Nucleus accumbens (tissue), 56 donors: ENCODE data around the gene USH2A.

Source experiments
- DNase-seq, 56 donors: peaks; one replicate each; lab custom pipeline; 2025; lab: John Stamatoyannopoulos, UW

The USH2A gene

GRCh38 chr1:215617979-215618378 lies 805.3 kb downstream of the USH2A start:
- DNase-seq: no peak

- no peak for DNase-seq
Measured at GRCh38 chr1:215612391-215612790, 810.9 kb downstream of the USH2A start.

DNA sequence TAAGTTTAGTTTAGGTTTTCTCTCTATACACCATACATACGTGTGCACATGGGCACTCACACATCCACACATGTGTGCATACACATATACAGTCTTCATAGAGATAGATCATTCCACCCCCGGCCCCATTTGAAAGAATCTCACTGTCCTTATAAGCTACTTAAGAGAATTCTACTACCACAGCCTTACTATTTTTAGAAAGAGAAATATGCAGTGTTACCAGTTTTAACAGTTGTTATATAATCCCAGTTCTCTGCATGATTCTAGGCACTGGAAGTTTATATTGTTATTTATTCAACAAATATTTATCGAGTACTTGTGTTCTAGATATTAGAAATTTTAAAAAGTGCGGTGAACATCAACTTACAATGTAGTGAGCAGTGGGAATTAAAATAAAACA lies 814.6 kb downstream of the USH2A start:
- no peak for DNase-seq

- DNase-seq: no peak
Measured at GRCh38 chr1:215607412-215607811, 815.8 kb downstream of the USH2A start.

DNA sequence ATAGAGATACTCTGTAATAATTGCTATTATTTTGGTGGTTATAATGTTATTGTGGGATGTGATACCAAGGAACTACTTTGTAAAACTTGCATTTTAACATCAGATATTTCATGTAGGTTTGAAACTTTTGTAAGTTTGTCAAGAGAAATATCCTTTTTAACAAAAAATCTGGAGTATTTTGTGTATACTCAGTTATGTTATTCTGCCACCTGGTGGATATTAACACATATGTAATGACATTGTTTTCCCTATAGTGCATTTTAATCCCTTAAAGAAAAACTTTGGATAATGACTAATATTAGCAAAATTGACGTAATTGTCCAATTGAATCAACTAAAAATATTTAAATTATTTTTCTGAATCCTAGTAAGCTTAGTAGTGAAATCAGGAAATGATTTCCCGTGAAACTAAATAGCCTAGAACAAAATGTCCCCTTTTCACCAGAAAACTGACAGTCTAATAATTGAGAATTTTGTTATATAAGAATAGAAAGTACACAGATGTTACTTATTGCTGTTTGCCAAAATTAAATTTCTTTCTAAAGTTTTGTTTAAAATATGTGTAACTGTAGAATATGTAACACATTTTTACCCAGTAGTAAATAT lies 816.6 kb downstream of the USH2A start:
- no peak for DNase-seq

DNA sequence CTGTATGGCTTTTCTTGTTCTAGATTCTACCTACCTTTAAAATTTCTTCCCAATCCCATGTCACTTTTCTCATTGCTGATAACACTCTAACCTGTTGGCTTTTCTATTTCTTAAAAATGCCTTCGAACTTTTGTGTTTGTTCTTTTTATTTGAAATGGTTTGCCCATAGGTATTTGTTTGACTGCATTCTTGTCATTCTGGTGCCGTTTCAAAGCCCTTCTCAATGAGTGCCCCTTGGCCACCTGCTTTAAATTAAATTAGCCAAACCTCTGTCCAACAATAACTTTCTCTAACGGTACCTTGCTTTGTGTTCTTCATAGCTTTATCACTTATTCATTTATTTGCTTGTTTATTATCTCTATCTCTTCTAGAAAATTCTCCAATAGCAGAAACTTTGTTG lies 817.2 kb downstream of the USH2A start:
- DNase-seq: no peak

GRCh38 chr1:215605011-215605621 lies 818.1 kb downstream of the USH2A start:
- no peak for DNase-seq

DNA sequence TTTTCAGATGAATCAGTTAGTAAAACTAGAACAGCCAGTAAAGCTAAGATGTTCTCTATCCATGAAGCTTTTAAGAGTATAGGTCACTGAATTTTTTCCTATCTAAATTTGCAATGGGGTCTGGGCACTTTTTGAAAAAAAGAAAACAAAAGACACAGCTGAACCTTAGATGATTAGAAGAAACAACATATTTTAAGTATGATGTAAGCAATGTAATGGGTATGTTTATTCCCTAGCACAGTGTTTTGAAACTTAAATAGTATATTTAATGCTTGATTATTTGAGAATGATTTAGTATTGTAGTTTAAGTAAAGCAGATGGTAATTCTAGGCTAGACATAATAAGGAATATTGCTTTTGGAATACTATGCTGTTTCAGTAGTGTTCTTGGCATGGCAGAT lies 819.9 kb downstream of the USH2A start:
- no peak for DNase-seq

GRCh38 chr1:215601276-215601675 lies 822.0 kb downstream of the USH2A start:
- no peak for DNase-seq

GRCh38 chr1:215600867-215601266 lies 822.4 kb downstream of the USH2A start:
- DNase-seq: no peak

DNA sequence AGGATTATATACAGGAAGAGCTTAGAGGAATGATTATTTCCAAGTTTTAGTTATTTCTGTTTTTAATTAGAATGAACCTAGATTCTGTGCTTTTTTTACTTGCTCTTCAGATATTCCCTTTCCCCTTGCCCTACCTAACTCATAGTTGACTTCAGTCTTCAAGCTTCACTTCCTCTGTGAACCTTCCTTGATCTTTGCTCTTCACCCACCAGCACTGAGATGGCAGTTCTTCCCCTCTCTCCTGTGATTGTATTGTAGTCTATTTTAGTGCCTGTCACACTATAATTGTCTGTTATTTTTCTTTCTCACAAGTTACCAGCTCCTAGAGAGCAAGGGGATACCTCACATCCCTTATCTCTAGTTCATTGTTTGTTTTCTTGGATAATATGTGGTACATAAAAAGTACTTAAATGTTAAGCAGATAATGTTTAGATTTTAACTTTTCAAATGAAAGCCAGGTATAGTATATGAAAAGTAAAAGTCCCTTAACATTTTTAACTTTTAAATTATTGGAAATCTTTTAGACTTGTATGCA lies 822.9 kb downstream of the USH2A start:
- DNase-seq: no peak

DNA sequence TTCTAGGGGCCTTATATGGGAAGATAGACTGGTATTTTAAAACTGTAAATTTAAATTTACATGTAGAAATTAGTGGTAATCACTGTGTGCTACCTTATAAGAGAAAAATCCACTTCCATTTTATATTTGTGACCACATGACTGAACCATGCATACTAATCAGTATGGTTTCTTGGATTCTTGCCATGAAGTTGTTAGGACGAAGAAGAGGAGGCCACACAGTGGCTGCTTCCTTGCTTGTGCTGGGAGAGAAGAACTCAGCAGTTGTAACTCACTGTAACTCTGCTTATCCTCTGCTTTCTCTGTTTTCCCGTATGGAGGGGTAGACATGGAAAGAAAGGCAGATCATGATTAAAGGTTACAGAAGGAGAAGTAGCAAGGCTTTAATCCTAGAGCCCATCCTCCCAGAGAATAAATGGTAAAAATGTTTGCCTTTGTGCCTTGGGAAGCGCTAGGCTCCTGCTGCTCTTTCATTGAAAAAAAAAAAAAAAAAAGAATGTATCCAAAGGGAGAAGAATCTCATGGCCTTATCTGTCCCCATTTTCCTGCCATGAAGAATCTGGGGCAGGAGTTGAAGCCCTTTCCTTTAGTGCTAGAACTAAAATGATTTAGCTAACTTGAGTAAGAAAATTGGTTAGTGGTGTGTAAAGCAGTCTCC lies 823.7 kb downstream of the USH2A start:
- peak in 1 of 56 donors; percentile 12 for DNase-seq

- DNase-seq: no peak
Measured at GRCh38 chr1:215597961-215598360, 825.3 kb downstream of the USH2A start.

GRCh38 chr1:215595231-215595630 lies 828.0 kb downstream of the USH2A start:
- DNase-seq: no peak

DNA sequence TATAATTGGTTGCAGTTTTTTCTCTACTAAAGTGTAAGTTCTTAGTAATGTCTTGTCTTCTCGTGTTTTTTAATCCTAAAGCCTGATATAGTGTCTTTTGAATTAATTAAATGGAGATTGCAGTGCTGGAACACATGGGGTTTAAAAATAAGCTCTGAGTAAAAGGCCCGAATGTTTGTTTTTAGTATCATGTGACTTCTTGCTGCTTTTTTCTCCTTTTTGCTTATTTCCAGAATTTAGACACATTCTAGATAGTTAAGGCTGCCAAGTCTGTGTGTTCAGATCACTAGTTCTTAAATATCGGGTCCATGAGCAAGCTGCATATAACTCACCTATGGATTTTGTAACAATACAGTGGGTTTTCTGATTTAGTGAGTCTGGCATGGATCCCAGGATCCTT lies 828.6 kb downstream of the USH2A start:
- DNase-seq: no peak

GRCh38 chr1:215590779-215591491 lies 832.3 kb downstream of the USH2A start:
- DNase-seq: no peak

DNA sequence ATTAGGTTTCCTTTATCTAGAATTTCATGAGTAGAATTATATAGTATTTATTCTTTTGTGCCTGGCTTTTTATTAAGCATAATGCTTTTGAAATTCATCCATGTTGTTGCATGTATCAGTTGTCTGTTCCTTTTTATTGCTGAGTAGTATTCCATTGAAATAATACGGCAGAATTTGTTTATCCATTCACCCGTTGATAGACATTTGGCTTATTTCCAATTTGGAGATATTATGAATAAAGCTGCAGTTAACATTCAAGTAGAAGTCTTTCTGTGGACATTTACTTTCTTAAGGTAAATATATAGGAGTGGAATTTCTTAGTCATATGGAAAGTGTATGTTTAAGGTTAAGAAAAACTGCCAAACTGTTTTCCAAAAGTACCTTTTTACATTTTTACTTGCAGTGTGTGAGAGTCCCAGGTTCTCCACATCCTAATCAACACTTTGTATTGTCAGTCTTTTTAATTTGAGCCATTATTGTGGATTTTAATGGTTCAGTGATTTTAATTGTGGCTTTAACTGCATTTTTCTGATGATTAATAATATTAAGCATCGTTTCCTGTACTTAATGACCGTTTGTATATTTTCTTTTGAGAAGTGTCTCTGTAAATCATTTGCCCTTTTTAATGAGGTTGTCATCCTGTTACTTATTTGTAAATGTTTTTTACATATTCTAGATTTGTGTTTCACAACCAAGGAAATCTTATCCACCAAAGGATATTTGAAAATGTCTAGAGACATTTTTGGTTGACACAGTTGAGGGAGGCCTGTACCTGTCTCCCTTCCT lies 833.4 kb downstream of the USH2A start:
- no peak for DNase-seq

DNA sequence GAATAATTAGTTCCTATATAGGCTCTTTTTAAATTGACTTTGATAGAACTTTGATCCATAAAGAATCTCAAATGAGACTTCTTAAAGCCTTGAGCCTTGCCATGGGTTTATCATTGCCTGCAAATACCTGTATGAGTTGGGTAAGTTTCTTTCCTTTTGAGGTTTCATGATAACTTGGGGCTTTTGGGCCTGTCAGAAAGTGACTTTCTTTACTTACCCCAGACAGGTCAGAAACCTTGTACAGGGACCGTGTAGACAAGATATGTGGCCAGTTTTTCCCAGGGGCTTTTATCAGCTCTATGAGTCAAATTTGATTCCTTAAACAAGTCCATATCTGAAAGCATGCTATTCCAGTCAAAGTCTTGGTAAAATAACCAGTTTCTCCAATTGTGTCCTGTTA lies 838.9 kb downstream of the USH2A start:
- no peak for DNase-seq

DNA sequence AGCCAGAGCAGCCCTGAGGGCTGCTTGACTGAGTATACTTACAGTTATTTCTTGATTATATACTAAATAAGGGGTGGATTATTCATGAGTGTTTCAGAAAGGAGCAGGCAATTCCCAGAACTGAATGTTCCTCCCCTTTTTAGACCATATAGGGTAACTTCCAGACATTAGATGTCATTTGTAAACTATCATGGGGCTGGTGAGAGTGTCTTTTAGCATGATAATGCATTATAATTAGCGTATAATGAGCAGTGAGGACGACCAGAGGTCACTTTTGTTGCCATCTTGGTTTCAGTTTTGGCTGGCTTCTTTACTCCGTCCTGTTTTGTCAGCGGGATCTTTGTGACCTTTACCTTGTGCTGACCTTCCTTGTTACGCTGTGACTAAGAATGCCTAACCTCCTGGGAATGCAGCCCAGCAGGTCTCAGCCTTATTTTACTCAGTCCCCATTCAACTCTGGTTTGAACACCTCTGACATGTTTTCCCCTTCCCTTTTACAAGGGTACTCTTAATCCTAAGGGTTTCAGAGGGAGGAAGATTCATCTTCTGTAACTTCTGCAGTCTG lies 840.0 kb downstream of the USH2A start:
- no peak for DNase-seq

DNA sequence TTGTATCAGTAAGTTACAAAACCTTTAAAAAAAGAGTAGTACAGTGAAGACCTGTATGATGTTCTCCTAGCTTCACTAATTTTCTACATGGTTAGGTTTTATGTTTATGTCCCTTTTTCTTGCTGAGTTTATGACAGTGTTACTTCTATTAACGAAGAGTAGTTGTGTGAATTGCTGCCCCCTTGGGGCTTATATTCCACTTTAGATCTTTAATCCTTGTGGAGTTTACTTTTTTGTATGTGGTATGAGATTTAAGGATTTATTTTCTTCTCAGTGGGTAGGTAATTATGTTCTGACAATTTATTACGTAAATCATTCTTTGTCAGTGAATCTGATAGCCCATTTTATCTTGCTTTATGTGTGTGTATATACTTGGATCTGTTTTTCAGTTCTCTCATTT lies 841.4 kb downstream of the USH2A start:
- no peak for DNase-seq
